HG03280 (cell line): ENCODE results near the gene TTC28.
"Not testable (repeated sequence)": the region's sequence is repeated elsewhere in the genome, so short reads cannot be mapped to it uniquely, and the experiment has no call there.

ENCODE experiments used
- ATAC-seq: cut with Tn5 transposase; IDR thresholded peaks from one replicate; pipeline ENCODE4 v1.9.1; 2021; ENCODE audit warnings: mild to moderate bottlenecking, moderate library complexity; ENCODE audit not compliant: unreplicated experiment

TTC28 gene

DNA sequence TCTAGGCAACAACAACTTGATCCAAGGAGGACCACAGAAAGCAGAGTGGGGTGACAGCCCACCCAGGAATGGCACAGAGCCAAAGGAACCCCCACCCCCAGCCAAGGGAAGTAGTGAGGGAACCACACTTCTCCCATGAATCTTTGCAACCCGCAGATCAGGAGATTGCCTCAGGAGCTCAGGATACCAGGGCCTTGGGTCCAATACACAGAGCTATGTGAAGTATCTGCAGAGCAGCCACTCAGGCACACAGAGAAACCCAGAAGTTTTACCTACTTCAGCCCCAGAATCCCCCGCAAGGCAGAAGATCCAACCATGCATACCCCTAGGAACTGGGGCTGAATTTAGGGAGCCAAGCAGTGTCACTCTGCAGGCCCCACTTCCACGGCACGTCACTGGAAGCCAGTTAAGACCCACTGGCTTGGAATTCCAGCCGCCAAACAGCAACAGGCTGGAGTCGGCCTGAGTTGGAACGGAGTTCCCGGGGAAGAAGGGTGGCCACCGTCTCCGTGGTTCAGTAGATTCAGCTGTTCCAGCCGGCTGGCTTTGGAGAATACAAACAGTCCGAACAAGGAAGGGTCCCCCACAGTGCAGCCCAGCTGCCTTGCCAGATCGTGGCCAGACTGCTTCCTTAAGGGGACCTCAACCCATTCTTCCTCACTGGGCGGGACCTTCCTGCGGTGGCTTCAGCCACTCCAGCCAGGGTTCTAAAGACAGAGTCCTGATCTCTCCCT is 174.1 kb downstream of the TTC28 start:
- no peak for ATAC-seq

DNA sequence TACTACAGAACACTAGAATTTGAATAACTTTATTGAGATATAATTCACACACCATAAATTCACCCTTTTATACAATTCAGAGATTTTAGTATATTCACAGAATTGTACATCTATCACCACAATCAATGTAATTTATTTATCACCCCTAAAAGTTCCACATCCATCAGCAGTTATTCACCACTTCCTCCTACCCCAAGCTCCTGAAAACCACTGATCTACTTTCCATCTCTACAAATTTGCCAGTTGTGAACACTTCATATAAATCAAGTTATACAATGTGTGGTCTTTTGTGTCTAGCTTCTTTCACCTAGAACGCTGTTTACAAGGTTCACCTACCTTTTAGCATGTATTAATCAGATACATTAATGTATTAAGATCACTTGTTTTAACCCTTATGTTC is 179.6 kb downstream of the TTC28 start:
- ATAC-seq = no peak

DNA sequence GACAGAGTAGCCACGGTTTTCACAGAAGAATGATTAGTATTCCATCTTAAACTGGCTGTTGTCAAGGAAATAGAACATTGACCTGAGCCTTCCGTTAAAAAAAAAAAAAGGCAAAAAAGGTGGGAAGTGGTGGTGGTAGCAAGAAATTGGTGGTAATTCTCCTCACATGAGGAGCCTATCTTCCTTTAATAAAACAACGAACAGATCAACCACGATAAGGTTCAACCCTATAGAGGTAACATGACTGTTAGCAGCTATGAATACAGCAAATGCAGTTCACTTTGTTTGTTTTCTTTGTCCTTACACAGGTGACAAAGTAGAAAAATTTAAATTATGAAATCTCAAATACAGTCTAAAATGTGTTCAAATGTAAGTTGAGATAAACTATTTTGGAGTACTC is 181.6 kb downstream of the TTC28 start:
- no peak for ATAC-seq

DNA sequence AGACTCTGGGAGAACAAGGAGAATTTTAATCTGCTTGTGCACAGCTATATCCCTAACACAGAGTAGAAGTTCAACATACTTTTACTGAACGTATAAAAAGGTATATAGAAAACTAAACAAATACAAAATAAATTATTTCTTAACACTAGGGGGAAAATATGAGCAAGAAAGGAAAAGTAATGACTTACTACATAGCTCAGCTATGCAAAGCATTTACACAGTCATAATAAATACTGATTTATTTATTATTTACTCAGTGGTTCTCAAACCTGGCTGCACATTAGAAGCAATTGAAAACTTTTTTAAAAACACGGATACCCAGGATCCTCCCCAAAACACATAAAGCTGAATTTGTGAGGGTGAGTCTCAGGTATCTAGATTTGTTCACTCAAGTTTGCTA is 182.5 kb downstream of the TTC28 start:
- no peak for ATAC-seq

DNA sequence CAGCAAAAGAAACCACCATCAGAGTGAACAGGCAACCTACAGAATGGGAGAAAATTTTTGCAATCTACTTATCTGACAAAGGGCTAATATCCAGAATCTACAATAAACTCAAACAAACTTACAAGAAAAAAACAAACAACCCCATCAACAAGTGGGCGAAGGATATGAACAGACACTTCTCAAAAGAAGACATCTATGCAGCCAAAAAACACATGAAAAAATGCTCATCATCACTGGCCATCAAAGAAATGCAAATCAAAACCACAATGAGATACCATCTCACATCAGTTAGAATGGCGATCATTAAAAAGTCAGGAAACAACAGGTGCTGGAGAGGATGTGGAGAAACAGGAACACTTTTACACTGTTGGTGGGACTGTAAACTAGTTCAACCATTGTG is 188.4 kb downstream of the TTC28 start:
- not testable (repeated sequence) for ATAC-seq

DNA sequence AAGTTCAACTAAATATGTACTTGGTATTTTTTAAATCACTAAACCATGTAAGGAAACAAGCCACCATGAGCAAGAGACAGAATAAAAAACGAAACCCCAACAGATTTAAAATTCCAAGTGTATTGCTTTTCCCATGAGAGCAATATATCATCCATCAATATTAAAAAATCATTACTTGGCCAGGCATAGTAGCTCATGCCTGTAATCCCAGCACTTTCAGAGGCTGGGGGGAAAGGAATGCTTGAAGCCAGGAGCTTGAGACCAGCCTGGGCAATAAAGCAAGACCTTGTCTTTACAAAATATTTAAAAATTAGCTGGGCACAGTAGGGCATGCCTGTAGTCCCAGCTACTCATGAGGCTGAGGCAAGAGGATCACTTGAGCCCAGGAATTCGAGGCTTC is 190.8 kb downstream of the TTC28 start:
- ATAC-seq = no peak

DNA sequence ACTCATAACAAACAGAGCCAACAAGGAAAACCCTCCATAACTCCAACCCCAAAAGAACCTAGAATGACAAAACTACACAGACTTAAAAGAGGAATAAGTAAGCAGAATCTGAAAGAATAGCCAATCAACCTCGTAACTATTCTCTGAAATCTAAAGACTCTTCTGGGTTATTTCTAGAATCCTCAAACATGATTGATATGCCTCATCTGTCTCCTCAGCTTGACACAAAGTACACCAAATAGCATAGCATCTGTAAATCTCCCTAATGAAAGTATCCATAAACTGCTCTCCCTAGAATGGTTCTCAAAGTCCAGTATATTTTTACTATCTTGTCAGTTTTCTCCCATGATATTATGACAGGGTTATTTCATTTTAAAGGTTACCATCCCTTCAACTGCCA is 195.0 kb downstream of the TTC28 start:
- ATAC-seq = no peak

DNA sequence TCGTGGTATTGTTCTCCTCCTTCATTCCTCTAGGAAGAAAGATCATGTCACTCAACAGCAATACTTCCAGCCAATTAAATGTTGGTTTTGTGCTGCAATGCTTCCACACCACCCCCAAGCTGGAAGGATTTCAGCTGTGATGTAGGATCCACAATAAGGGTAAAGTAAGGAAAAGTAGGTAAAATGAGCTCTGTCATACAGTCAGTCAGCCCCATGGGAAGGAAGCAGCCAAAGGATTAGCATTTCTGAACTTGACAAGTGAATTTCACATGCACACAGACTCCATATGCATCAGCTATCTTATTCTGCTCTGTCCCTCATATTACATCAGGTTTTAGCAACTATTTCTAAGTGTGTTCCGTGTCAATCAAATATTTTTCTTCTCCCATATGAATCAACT is 197.9 kb downstream of the TTC28 start:
- no peak for ATAC-seq

DNA sequence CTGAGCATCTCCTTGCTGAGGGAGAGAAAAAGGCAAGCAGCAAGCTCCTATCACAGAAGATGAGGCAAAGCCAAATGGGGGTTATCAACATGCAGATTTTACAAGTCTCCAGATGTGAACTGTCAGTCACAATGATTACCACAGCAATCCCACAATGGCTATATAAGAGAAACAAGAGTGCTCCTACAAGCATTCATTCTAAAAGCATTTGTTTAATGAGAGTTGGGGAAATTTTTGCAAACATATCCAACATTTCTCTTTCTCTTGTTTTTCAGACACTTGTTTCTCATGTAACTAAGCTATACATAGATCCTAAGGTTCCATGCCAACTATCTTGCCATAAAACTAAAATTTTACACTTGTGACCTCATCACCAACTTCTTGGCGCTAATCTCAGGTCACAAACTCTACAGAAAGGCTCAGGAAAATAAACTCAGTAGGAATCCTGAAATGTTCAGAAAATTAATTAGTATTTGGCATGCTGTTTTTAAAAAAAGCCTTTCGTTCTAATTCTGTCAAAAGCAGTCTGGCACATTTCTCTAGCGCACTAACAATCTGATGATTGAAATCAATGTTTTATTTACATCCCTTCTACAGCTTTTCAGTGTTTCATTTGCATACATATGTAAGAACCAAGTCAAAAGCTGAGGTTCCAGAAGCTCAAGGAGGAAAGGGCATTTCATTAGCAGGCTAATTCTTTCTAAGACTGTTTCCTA is 199.5 kb downstream of the TTC28 start:
- no peak for ATAC-seq

DNA sequence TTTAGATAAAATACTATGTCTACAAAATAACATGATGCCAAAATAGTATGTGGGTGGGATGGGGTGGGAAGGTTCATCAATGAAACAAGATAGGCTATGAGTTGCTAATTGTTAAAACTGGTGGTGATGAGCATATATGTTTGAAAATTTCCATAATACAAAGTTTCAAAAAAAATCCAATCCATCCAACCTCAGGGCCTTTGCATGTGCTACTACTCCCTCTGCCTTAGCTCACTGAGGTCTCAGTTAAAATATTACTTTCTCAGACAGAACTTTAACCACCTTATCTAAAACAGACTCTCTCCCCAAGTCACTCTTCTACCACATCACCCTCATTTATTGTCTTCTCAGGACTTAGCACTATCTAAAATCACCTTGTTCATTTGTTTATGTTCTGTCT is 201.1 kb downstream of the TTC28 start:
- ATAC-seq = no peak

DNA sequence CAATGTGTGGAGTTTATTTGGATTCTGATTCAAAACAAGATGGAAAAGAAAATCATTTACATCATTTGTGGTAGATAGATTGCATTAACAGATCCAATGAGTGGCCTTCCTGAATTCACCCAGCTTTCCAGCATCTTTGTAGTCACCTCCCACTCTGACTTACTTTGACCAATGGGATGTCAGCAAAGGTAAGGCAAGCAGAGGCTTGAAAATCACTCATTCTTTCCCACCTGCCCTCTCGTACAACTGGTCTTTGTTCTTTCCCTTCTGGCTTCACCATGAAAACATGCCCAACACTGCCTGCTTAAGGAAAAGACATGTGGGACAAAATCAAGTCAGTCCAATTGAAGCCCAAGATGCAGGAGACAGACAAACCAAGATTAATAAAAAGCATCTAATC is 202.1 kb downstream of the TTC28 start:
- ATAC-seq = no peak

DNA sequence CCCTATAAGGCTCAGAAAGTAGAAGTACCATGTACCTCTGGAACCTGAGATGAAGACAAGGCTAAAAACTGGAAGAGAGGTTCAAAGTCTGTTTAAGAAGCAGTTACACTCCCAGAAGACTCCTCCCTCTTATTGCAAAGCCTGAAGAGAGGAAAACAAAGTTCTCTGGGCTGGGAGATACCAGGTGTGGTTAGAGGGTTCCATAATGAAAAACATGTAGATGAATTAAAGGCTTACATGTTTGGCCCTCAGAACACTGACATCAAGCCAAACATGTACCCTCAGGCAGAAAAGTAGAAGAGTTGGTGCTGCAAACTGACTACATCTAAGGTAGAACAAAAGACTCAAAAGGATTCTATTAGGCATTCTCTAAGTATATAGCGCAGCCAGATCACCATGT is 205.3 kb downstream of the TTC28 start:
- ATAC-seq = no peak

DNA sequence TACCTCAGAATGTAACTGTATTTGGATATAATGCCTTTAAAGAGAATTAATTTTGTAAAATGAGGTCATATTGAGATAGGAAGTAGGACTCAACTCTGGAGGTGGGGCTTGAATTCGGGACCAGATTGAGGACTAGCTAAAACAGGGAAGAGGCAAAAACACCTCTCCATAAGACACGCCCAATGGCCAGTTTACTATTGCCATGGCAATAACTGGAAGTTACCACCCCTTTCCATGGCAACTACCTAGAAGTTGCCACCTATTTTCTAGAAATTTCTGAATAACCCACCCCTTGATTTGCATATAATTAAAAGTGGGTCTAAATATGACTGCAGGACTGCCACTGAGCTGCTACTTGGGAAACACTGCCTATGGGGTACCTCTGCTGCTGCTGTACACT is 206.4 kb downstream of the TTC28 start:
- no peak for ATAC-seq

DNA sequence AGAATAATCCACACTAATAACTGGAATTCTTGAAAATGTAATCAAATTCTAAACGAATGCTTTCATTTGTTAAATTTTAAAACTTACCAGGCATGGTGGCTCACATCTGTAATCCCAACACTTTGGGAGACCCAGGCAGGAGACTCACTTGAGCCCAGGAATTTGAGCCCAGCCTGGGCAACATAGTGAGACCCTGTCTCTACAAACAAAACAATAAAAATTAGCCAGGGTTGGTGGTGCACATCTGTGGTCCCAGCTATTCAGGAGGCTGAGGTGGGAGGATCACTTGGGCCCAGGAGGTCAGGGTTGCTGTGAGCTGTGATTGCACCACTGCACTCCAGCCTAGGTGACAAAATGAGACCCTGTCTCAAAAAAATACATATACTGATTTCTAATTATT is 212.6 kb downstream of the TTC28 start:
- ATAC-seq = not testable (repeated sequence)

DNA sequence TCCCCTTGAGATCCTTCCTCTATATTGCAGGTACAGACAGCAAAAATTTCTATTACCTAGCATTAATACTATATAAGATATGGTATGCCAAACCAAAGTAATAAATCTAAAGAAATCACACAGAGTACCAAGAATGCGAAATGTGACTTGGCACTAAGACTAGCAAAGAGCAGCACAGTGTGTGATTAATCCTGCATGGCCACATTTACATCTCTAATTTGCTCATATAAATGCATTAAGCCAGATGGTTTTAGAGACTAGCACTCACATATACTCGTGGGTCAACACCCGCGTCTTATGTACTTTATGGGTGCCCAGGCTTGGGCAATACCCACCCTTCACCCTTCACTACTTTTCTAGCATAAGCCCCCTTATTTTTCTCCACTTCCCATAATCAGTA is 213.2 kb downstream of the TTC28 start:
- ATAC-seq = no peak

DNA sequence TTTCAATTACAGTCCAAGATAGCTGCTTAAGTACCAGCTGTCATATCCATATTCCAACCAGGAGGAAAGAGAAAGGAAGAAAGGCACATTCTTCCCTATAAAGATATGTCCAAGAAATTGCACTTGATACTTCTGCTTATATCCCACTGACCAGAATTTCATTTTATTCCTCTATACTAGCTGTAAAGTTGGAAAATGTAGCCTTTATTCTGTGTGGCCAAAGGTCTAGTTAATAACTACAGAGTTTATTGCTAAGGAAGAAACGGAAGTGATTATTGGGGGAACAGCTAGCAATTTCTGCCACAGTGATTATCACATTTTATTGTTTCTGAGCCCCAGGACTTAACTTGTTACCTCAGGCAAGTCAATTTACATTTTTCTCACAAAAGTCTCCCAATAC is 213.8 kb downstream of the TTC28 start:
- no peak for ATAC-seq

DNA sequence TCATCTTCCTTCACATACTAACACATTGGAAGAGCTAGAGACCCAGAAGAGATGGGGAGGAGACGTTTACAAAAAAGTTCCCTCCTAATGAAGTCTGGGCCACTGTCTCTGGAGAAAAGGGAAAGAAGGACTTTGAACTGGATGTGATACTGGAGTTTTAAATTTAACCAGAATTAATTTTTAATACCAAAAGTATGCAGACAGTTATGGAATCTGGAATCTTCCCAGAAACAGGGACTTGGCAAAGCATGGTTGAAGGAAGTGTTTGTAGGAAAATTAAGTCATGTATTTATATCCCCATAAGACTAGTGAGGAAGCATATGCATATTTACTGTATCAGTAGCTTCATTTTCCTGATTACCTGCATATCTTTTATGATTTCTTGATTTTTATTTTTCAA is 215.5 kb downstream of the TTC28 start:
- no peak for ATAC-seq

DNA sequence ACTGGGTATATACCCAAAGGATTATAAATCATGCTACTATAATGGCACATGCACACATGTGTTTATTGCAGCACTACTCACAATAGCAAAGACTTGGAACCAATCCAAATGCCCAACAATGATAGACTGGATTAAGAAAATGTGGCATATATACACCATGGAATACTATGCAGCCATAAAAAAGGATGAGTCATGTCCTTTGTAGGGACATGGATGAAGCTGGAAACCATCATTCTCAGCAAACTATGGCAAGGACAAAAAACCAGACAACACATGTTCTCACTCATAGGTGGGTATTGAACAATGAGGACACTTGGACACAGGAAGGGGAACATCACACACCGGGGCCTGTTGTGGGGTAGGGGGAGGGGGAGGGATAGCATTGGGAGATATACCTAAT is 216.2 kb downstream of the TTC28 start:
- not testable (repeated sequence) for ATAC-seq

DNA sequence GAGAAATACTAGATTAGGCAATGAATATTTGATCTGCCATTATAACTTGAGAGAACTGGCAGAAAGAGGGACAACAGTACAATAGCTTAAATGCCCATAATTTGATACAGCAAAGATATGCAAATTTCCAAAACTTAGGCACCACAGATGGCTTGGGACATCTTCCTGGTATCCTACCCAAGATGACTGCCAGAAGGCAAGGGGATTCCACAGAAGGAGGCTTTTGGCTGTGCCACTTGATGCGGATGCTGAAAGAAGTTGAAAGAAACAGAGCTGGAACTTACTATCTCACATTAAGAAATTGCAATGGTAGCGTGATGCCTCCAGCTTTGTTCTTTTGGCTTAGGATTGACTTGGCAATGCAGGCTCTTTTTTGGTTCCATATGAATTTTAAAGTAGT is 216.7 kb downstream of the TTC28 start:
- ATAC-seq = no peak

DNA sequence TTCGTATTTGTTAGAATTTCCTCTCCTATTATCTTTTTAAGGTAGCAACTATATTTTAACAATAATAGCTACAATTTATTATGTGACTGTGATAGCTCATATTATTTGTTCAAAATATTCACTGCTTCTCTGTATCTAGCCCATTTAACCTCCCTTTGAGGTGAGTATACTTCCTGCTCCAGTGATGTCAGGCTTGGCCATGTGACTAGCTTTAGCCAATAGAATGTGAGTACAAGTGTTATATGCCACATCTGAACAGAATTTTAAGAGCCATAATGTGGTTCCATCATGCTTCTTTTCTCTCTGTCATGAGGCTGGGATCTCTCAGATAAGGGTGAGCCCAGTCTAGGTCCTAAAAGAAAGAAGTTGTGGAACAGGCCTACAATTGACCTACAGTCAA is 217.6 kb downstream of the TTC28 start:
- ATAC-seq = no peak

DNA sequence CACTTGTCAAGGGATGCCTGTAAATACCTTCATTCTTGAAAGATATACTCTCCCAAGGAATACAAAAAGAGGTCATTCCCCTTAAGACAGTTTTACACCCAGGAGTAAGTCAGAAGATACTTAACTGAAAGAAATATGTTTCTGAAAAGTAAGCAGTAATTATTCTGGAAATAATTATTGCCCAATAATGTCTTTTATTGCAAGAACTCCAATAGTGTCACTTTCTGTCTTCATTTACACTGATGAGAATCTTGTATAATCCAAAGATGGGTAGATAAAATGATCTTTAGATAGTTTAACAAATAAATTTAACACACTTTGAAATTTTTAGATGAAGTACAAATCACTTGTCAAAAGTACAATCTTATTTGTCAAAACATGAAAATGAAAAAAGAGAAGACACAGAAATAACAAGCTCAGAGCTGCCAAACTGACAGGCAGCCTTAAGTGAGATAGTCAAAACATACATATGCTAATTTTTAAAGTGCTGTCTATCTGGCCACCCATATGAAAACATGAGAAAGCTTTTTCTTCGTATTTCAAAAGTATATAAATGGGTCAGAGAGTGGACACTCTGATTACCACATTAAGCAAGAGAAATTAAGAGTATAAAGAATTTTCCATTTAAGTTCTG is 225.1 kb downstream of the TTC28 start:
- no peak for ATAC-seq

DNA sequence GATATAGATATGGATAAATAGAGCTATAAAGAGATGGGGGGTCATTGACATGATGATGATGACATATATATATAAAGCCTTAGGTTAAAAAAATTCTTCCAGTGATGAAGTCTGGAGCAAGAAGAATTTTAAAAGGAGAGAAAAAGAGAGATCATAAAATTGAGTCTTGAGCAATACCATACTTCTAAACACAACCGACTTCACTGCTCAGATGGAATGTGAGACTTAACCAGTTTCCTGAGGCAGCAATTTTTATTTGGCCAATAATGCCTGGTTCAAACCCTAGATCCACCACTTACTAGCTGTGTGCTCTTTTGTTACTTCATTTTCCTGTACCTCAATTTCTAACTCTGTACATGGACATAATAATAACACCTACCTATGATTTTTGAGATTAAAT is 229.5 kb downstream of the TTC28 start:
- ATAC-seq = no peak
